DND-41 (cell line): ENCODE measurements around the gene CRACR2B.

Experiments
- ATAC-seq: fragments of 200-7000 bp; cut with Tn5 transposase; 3 replicates; pipeline ENCODE4 v1.9.1; 2021; ENCODE audit warnings: low read depth; ENCODE audit not compliant: insufficient read depth
- DNase-seq: peaks from one replicate; pipeline ENCODE4 v3.0.0-alpha.2; 2020
- H2AFZ ChIP-seq: 2 replicates; pipeline ENCODE4 v1.6.0; 2012; ENCODE audit warnings: low read depth, low read length
- H3K27ac ChIP-seq: 2 replicates; pipeline ENCODE4 v1.5.1; 2012; ENCODE audit warnings: low read length, inconsistent platforms
- H3K27me3 ChIP-seq: fragments of 200-600 bp; sonication (generic); 2 replicates; pipeline ENCODE4 v1.6.0; 2012; ENCODE audit warnings: low read length, mild to moderate bottlenecking, inconsistent platforms; ENCODE audit not compliant: insufficient read depth, poor library complexity
- H3K36me3 ChIP-seq: 2 replicates; pipeline ENCODE4 v1.5.1; 2012; ENCODE audit warnings: low read length, inconsistent platforms; ENCODE audit not compliant: insufficient read depth
- H3K4me1 ChIP-seq: 2 replicates; pipeline ENCODE4 v1.5.1; 2012; ENCODE audit warnings: mild to moderate bottlenecking, low read length; ENCODE audit not compliant: insufficient read depth
- H3K4me2 ChIP-seq: 2 replicates; pipeline ENCODE4 v1.6.0; 2012; ENCODE audit warnings: mild to moderate bottlenecking, moderate library complexity, low read length, inconsistent platforms; ENCODE audit not compliant: insufficient read depth
- H3K4me3 ChIP-seq, 2 experiments: fragments of 200-600 bp in 1 of 2; shearing (Covaris generic) in 1 of 2; 2 replicates each; pipeline ENCODE4 v1.5.1; 2012 to 2016; ENCODE audit warnings: inconsistent platforms in 2 of 2, low read length in 2 of 2, mild to moderate bottlenecking in 2 of 2, low read depth in 1 of 2, moderate library complexity in 1 of 2
- H3K79me2 ChIP-seq: 2 replicates; pipeline ENCODE4 v1.6.0; 2012; ENCODE audit warnings: low read length, inconsistent platforms; ENCODE audit not compliant: insufficient read depth
- H3K9ac ChIP-seq: 2 replicates; pipeline ENCODE4 v1.6.0; 2012; ENCODE audit warnings: low read depth, mild to moderate bottlenecking, inconsistent platforms, low read length, moderate library complexity
- H3K9me3 ChIP-seq: 2 replicates; pipeline ENCODE4 v1.5.1; 2012; ENCODE audit warnings: low read length, moderate library complexity, mild to moderate bottlenecking, inconsistent platforms; ENCODE audit not compliant: insufficient read depth, severe bottlenecking
- H4K20me1 ChIP-seq: 2 replicates; pipeline ENCODE4 v1.6.0; 2012; ENCODE audit warnings: low read length; ENCODE audit not compliant: insufficient read depth
- CTCF ChIP-seq: IDR thresholded peaks from 2 replicates; pipeline ENCODE4 v1.5.1; 2012; ENCODE audit warnings: borderline replicate concordance, low read length, moderate library complexity, mild to moderate bottlenecking; ENCODE audit not compliant: poor library complexity, severe bottlenecking; ENCODE audit errors: extremely low read depth
- EZH2 ChIP-seq: IDR thresholded peaks from 3 replicates; pipeline ENCODE4 v1.6.1; 2012; ENCODE audit warnings: borderline replicate concordance, low read depth, mild to moderate bottlenecking, moderate library complexity, low read length, inconsistent platforms; ENCODE audit not compliant: severe bottlenecking

Gene CRACR2B

DNA sequence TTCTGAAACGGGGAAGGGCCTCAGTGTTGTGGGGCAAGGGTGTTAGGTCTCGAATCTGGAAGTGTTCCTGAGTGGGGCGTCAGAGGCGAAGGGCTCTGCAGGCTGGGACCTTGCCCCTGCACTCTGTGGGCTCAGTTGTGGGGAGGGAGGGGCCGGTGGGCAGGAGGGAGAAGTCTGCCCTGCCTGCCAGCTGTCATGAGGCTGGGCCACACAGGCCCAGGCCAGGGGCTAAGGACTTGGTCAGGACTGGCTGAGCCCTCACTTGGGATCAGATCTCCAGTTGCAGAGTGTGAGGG, at the start of gene CRACR2B:
CRACR2B (plus strand) TSS at position 23 of the 296 bp plus-strand sequence. CDS start 689 bp downstream, outside the sequence.
- Histone ChIP-seq H3K36me3 (peaks cover 21% of the 10 kb centered on the region), H3K4me2 (peak within 1 kb of the TSS; percentile 80), H3K9ac (peak within 1 kb of the TSS; percentile 48; the same call in 1 of the 2 replicates), H3K27ac (no peak within 1 kb of the TSS), H2AFZ (no peak within 1 kb of the TSS), H3K79me2 (no peaks in the 10 kb centered on the region), H4K20me1 (peaks cover 21% of the 10 kb centered on the region), H3K9me3 (no peaks in the 10 kb centered on the region), H3K4me3 (peak within 1 kb of the TSS in 1 of 2 experiments; percentile 53; a peak in 3 of 4 replicates), H3K27me3 (peaks cover 53% of the 10 kb centered on the region), H3K4me1 (peaks cover 25% of the 10 kb centered on the region)
- TF ChIP-seq CTCF (no peak), EZH2 (no peak)
- ATAC-seq (no peak), DNase-seq (no peak)

DNA sequence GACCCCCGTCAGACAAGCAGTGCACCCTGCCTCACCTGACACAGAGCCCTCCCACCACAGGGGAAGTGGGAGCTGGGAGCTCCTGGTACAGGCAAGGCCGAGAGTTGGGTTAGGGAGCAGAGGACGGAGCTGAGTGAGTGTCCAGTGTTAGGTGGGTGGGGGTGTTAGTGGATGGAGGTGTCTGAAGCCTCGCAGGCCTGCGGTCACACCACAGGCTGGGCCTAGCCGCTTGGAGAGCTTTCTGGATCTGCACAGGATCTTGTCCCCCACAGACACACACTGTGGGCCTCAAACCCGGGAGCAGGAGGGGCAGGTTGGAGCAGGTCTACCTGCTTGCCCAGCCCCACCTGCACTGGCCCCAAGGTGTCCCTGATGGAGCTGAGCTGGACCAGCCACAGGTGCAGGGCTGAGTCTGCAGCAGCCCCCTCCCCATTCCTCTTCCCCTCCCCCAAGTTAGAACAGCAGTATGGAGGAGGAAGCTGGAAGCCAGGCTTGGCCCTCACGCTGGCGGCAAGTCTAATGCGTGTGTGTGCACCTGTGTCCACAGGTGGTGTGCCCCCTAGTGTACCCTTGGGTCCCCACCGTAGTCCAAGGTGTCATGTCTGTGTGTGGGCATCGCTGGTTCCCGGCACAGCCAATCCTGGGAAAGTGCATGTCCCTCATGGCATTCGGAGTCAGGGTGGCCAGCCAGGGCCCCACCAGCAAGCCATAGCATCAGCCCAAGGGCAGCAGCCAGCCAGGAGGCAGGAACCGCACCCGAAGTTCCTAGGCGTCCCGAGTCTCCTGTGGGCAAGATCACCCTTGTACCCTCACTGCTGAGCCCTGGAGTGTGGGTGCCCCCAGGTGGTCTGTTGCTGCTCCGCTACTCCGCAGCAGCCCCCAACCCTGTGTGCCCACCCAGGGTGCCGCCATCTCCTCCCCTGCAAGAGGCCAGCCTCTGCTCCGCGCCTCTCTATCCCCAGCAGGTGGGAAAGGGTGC, 48.5 kb upstream of the CRACR2B start:
- Histone ChIP-seq H3K27me3 (no peaks in the 10 kb centered on the region), H3K27ac (no peak overlapping the region), H3K9ac (peak overlapping the region; percentile 97; the same call in 1 of the 2 replicates), H4K20me1 (peaks cover 47% of the 10 kb centered on the region), H3K36me3 (peaks cover 36% of the 10 kb centered on the region), H3K4me1 (peaks cover 48% of the 10 kb centered on the region), H3K4me2 (peak overlapping the region; percentile 89), H3K4me3 (no peak overlapping the region), H3K9me3 (no peaks in the 10 kb centered on the region), H3K79me2 (peaks cover 54% of the 10 kb centered on the region), H2AFZ (no peak overlapping the region)
- TF ChIP-seq CTCF, result no peak
- ATAC-seq, result no peak
- no peak for DNase-seq

DNA sequence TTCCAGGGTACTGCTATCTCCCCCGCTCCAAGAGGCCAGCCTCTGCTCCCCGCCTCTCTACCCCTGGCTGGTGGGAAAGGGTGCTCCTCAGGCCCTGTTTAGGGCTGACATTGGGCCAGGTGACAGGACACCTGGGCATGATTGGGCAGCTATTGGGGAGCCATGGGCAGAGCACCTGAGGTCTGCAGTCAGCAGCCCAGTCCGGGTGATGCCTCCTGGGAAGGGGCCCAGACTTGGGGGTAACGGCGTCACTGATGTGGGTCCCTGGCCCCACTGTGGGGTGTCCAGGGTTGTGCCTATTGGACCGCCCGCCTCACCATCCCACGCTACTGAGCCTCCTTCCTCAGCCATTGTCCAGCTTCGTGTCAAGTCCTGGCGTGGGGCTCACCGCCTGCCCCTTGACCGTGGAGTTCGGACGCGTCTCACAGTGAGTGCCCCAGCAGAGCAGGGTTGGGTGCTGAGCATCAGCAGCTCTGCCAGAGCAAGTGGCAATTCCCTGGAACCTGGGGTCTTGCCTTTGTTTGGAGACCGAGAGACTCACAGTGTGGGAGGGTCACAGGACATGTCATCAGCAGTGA, 47.7 kb upstream of the CRACR2B start:
- Histone ChIP-seq H3K27me3 (no peaks in the 10 kb centered on the region), H3K9ac (peak overlapping the region; percentile 17; the same call in 1 of the 2 replicates), H3K27ac (no peak overlapping the region), H4K20me1 (peaks cover 43% of the 10 kb centered on the region), H3K79me2 (peaks cover 48% of the 10 kb centered on the region), H2AFZ (no peak overlapping the region), H3K4me3 (no peak overlapping the region), H3K36me3 (peaks cover 32% of the 10 kb centered on the region), H3K9me3 (no peaks in the 10 kb centered on the region), H3K4me1 (peaks cover 43% of the 10 kb centered on the region), H3K4me2 (peak overlapping the region; percentile 20; the same call in 1 of the 2 replicates)
- no peak for TF ChIP-seq CTCF
- TF ChIP-seq EZH2, result no peak
- no peak for ATAC-seq
- no peak for DNase-seq
